Panc1 (cell line): ENCODE data around the gene ADAMTS18. TPM values are rescaled to one million over a fixed set of nuclear protein-coding genes. Genes with fewer than 3 reads are reported as not detected.

Experiments used
- ATAC-seq: fragments of 200-7000 bp; cut with Tn5 transposase; 2 replicates; pipeline ENCODE4 v1.9.1; 2020; ENCODE audit warnings: mild to moderate bottlenecking, moderate library complexity
- BruUV-seq: library from RNA; stranded (reverse); fragments of 400-500 nt; replicated peaks from 2 replicates; lab custom pipeline; 2021; lab: Mats Ljungman, UMichigan
- CTCF ChIA-PET: fragments of 300-600 bp; sonication (Branson Sonifier 250); formaldehyde crosslinking; loops from one replicate; lab custom pipeline; 2022; ENCODE audit warnings: antibody characterized with exemption; lab: Charles Lee
- POLR2A ChIA-PET: fragments of 300-600 bp; sonication (Branson Sonifier 250); formaldehyde crosslinking; loops from one replicate; lab custom pipeline; 2022; ENCODE audit warnings: antibody characterized with exemption; lab: Charles Lee
- DNase-seq: peaks from one replicate; pipeline ENCODE4 v3.0.0-alpha.2; 2010; ENCODE audit warnings: low read depth, low spot score
- H3K27ac ChIP-seq: 2 replicates; pipeline ENCODE4 v1.5.1; 2011; ENCODE audit warnings: mild to moderate bottlenecking, low read length, inconsistent platforms
- H3K27me3 ChIP-seq: fragments of 200-500 bp; sonication (Bioruptor generic); 2 replicates; pipeline ENCODE4 v1.6.0; 2014; ENCODE audit warnings: low read length, inconsistent platforms; ENCODE audit not compliant: control insufficient read depth, insufficient read depth
- H3K36me3 ChIP-seq: fragments of 200-500 bp; sonication (Bioruptor generic); 2 replicates; pipeline ENCODE4 v1.5.1; 2014; ENCODE audit warnings: inconsistent platforms, mild to moderate bottlenecking, low read length, moderate library complexity; ENCODE audit not compliant: control insufficient read depth, insufficient read depth
- H3K4me1 ChIP-seq: 2 replicates; pipeline ENCODE4 v1.5.1; 2011; ENCODE audit warnings: inconsistent platforms, mild to moderate bottlenecking, low read length, moderate library complexity; ENCODE audit not compliant: control insufficient read depth, insufficient read depth
- H3K4me3 ChIP-seq, 2 experiments: 2 replicates each; pipeline ENCODE4 v1.5.1; 2011 to 2012; ENCODE audit warnings: low read depth in 2 of 2, low read length in 2 of 2, mild to moderate bottlenecking in 2 of 2, inconsistent platforms in 1 of 2, moderate library complexity in 1 of 2
- H3K9me3 ChIP-seq: fragments of 200-500 bp; sonication (Bioruptor generic); 2 replicates; pipeline ENCODE4 v1.5.1; 2014; ENCODE audit warnings: low read depth, mild to moderate bottlenecking, inconsistent platforms, low read length, moderate library complexity; ENCODE audit not compliant: control insufficient read depth, insufficient read depth
- CTCF ChIP-seq: fragments of 450-650 bp; IDR thresholded peaks from 2 replicates; pipeline ENCODE4 v1.5.1; 2017; ENCODE audit warnings: mild to moderate bottlenecking
- POLR2AphosphoS5 ChIP-seq: IDR thresholded peaks from 2 replicates; pipeline ENCODE4 v1.6.1; 2012; ENCODE audit warnings: mild to moderate bottlenecking, low read depth, low read length, moderate library complexity
- REST ChIP-seq, 2 experiments: IDR thresholded peaks; 2 replicates each; pipeline ENCODE4 v1.6.1; 2011 to 2012; ENCODE audit warnings: low read depth in 2 of 2, control low read depth in 1 of 2, low read length in 1 of 2, mild to moderate bottlenecking in 1 of 2, moderate library complexity in 1 of 2; ENCODE audit not compliant: insufficient read depth in 1 of 2
- SIN3A ChIP-seq: IDR thresholded peaks from 2 replicates; pipeline ENCODE4 v1.6.1; 2012; ENCODE audit warnings: low read depth, mild to moderate bottlenecking, low read length, moderate library complexity, borderline replicate concordance; ENCODE audit not compliant: insufficient read depth
- TCF7L2 ChIP-seq: IDR thresholded peaks from 2 replicates; pipeline ENCODE4 v1.6.1; 2011; ENCODE audit warnings: mild to moderate bottlenecking, low read depth, low read length, inconsistent platforms
- in situ Hi-C: cut with HindIII; loops from 2 replicates; pipeline ENCODE4 v1.10.0; 2016; ENCODE audit warnings: low sequenced_read_pairs, low pct_unique_long_range_greater_than_20kb
- intact Hi-C: fragments of 100-400 bp; cut with micrococcal nuclease; formaldehyde crosslinking; loops from one replicate; pipeline ENCODE4 v1.10.0; 2022; ENCODE audit not compliant: unreplicated experiment
- total RNA-seq: library from RNA; stranded (reverse); gene quantifications from one replicate; pipeline ENCODE4 v1.2.1, GENCODE V29; 2021; ENCODE audit not compliant: unreplicated experiment

The ADAMTS18 gene
- total RNA-seq, 1 experiment from 2014 or later: not detected

DNA sequence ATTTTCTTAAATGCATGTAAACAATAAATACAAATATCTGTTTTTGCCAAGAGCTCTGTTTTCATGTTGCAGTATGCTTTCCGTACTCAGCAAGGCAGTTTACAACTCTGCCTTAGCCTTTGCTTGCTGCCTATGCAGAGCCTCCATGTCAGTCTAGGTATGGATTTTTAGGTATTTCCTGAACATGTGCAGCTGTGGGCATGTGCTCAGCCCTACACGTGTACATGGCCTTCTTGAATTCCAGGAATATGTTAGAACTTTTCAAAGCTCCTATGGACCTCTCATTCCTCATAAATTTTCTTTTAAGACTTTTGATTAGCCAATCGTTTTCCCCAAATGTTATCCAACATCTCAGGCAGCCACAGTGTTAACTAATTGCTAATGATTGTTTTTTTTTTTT is 171.9 kb downstream of the ADAMTS18 start:
- Histone ChIP-seq H3K27me3 (no peaks in the 10 kb centered on the region), H3K4me1 (no peaks in the 10 kb centered on the region), H3K27ac (no peak overlapping the region; the same call in 1 of the 2 replicates), H3K36me3 (no peaks in the 10 kb centered on the region), H3K4me3 (no peak overlapping the region), H3K9me3 (peaks cover 2% of the 10 kb centered on the region; the same call in 1 of the 2 replicates)
- ChIA-PET POLR2A (no interaction called here), CTCF (no interaction called here)
- DNase-seq: no peak
- no TSS peak for BruUV-seq
- no peak for ATAC-seq
- in situ Hi-C loops (no loop called here), intact Hi-C loops (no loop called here)
- TF ChIP-seq POLR2AphosphoS5: no peak
- TF ChIP-seq REST (IDR thresholded peaks at IDR 0.05; ENCODE audit: insufficient read depth in 1 of 2, low read depth in 2 of 2, low read length in 1 of 2): no peak
- no peak for TF ChIP-seq TCF7L2
- TF ChIP-seq SIN3A: no peak
- TF ChIP-seq CTCF: no peak

DNA sequence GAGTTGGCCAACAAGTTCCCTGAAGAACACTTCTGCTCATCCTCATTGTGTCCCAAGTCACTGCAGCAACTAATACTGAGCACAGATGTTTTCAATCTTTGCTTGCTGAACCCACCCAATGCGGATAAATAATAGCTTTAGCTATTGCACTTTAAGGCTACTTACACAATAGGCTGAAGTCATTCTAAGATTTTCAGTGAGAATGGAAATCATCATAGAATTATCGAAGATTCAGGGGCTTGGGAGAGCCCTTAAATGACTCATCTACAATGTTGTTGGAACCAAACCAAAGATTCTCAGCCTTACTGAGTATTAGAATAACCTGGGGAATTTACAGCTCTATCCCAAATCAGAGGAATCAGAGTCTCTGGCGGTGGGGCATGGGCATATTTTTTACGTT is 184.4 kb downstream of the ADAMTS18 start:
- TF ChIP-seq CTCF (no peak), REST (IDR thresholded peaks at IDR 0.05; ENCODE audit: insufficient read depth in 1 of 2, low read depth in 2 of 2, low read length in 1 of 2) (no peak), TCF7L2 (no peak), SIN3A (no peak), POLR2AphosphoS5 (no peak)
- Histone ChIP-seq H3K27ac (no peak overlapping the region), H3K4me3 (no peak overlapping the region), H3K27me3 (no peaks in the 10 kb centered on the region), H3K4me1 (no peaks in the 10 kb centered on the region), H3K36me3 (no peaks in the 10 kb centered on the region), H3K9me3 (no peaks in the 10 kb centered on the region)
- POLR2A ChIA-PET: interaction anchor here (0.6 kb wide), 1 partner anchor 50 kb away, joined by 3 read pairs; no protein-coding TSS in a partner anchor
- no peak for DNase-seq
- BruUV-seq: no TSS peak
- in situ Hi-C loops (no loop called here), intact Hi-C loops (no loop called here)
- no peak for ATAC-seq
- CTCF ChIA-PET: no interaction called here
